NOMO-1 (cell line): Measurements from ENCODE around the gene HES5.

Experiments used
- DNase-seq, 2 experiments: peaks; one replicate each; lab custom pipeline; 2025; ENCODE audit not compliant: unreplicated experiment in 2 of 2; lab: John Stamatoyannopoulos, UW

The HES5 gene

GRCh38 chr1:2533365-2533764 is 3.3 kb upstream of the HES5 start:
- no peak for DNase-seq

GRCh38 chr1:2532485-2533160 is 2.6 kb upstream of the HES5 start:
- no peak for DNase-seq

- no peak for DNase-seq
Measured at GRCh38 chr1:2530513-2531361, 674 bp upstream of the HES5 start.

- no peak for DNase-seq
Measured at GRCh38 chr1:2528966-2529783, 888 bp downstream of the HES5 start.

- DNase-seq: no peak
Measured at GRCh38 chr1:2528611-2528965, 1.5 kb downstream of the HES5 start.

- DNase-seq: no peak
Measured at GRCh38 chr1:2528016-2528415, 2.0 kb downstream of the HES5 start.

GRCh38 chr1:2527556-2527860 is 2.6 kb downstream of the HES5 start:
- no peak for DNase-seq

GRCh38 chr1:2526824-2527555 is 3.1 kb downstream of the HES5 start:
- no peak for DNase-seq

GRCh38 chr1:2525920-2526823 is 3.9 kb downstream of the HES5 start, which contains the start of gene PANK4:
Gene PANK4 (minus strand): TSS chr1:2526596. CDS start chr1:2526587, 9 bp downstream.
- DNase-seq: peak; percentile 86 to 91

- DNase-seq: no peak
Measured at GRCh38 chr1:2525572-2525919, 4.5 kb downstream of the HES5 start.

- DNase-seq: no peak
Measured at GRCh38 chr1:2523891-2524609, 6.0 kb downstream of the HES5 start.

- no peak for DNase-seq
Measured at GRCh38 chr1:2523191-2523890, 6.7 kb downstream of the HES5 start.

GRCh38 chr1:2522230-2522629 is 7.8 kb downstream of the HES5 start:
- no peak for DNase-seq

GRCh38 chr1:2520806-2521205 is 9.3 kb downstream of the HES5 start:
- no peak for DNase-seq

GRCh38 chr1:2520206-2520605 is 9.9 kb downstream of the HES5 start:
- DNase-seq: no peak

GRCh38 chr1:2519729-2520128 is 10.3 kb downstream of the HES5 start:
- no peak for DNase-seq

- no peak for DNase-seq
Measured at GRCh38 chr1:2519029-2519685, 10.9 kb downstream of the HES5 start.

- DNase-seq: no peak
Measured at GRCh38 chr1:2518528-2518927, 11.5 kb downstream of the HES5 start.
